GM21529 (cell line): ENCODE measurements around the gene CADM2.

Experiments
- ATAC-seq: cut with Tn5 transposase; IDR thresholded peaks from one replicate; pipeline ENCODE4 v1.9.1; 2021; ENCODE audit not compliant: unreplicated experiment

The CADM2 gene

DNA sequence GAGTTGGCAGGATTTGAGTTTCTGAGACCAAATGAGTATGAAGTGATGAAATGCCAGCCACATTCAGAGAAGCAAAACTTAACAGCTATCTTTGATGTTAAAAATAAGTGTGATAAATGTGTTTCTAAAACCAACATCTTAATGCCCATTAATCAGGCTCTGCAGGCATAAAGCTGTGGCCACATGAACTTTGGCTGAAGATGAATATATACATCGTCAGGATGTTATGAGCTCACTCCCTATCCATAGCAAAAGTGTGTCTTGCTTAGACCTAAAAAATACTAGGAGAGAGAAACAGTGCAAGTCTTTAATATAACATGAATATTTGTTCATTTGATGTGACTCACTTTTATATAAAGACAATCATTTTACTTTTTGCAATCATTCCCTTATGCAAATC is 218.0 kb downstream of the CADM2 start:
- no peak for ATAC-seq

DNA sequence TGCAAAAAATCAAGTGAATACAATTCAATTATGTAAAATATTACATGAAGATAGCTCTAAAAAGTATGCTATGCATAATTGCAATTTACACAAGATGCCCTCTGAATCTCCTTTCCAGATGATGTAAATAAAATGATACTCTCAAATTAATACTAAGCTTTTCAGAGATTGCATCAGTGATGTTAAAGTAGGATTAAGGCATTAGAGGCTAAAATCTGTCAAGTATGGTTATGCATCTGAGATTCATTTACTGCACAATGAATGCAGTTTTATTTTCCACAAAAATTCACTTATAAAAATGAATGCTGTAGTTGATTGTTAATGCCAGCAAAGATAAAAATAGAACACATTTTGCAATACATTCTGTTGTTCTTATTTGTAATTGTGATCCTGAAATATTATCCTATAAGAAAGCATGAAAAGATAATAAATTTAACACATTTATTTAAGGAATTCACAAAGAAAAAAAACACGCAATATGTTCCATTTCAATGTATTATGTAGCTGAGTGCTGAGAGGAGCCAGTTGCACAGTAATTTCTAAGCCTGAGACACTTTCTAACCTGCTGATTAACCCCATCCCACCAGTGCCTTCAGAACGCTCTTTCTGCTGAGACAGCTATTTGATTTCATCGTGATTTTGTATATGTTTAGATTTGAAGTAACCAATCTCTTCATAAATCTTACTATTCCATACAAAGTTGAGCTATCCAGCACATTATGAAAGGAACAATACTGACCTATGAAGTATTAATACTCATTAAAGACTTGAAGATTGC is 224.4 kb downstream of the CADM2 start:
- ATAC-seq: no peak

DNA sequence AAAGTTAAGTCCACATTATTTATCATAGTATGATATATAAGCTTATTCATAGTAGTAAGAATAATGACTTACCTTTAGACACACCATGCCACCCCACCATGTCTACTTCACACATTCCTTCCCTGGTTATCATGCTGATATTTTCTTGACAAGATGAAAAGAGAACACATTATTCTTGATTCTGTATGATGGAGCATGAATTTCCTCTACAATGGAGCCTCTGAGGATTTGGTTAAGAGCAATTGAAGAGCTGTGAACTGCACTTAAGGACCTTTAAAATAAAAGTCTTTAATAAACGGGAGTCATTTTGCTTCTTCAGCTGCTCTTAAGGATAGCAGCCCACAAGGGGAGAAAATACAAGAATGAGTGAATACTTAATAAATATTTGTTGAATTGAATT is 226.7 kb downstream of the CADM2 start:
- ATAC-seq: no peak

DNA sequence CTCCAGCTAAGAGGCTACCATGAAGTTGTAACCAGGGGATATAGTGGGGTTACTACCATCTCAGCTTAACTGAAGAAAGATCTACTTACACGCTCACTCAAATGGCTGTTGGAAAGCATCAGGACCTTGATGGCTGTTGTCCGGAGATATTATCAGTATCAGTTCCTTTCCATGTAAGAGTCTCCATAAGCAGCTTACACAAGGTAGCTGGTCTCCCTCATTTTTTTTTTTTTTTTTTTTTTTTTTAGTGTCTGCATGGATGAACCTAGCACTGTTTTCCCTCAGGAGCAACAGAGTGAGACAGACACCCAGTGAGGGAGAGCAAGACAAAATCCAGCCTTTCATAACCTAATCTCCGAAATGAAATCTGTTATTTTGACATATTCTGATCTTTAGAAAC is 230.9 kb downstream of the CADM2 start:
- ATAC-seq: no peak

DNA sequence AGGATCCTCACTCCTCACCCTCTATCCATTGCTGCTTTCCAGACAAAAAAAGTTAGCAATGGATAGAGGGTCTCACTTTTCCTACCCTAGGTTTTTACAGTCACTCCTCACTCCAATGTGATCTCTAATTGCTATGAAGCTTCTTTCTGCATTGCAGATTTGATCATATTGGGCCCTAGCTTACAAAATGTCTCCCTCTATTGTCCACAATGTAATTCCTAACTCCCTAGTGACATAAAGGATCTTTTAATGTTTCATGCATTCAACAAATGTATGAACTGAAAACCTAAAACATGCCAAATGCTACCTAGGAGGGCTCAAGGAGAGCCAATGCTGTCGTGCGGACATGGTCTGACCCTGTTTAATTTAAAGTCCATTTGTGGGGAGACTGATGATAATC is 234.8 kb downstream of the CADM2 start:
- no peak for ATAC-seq

DNA sequence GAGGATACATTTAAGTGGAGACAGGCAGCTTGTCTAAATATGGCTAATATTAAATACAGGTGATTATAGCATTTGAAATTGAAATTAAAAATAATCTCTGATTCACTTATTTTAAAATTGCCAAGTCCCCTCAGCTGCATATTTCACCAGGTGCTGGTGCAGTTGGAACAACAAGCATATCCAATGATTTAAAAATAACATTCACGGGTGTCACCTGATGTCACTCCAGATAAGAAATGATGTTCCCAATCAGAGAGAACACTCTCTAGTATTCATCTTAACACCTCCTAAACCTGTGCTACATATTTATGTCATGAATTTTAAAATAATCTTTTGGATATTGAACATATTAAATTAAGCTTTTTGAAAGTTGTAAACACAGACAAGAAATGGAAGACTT is 249.9 kb downstream of the CADM2 start:
- no peak for ATAC-seq

DNA sequence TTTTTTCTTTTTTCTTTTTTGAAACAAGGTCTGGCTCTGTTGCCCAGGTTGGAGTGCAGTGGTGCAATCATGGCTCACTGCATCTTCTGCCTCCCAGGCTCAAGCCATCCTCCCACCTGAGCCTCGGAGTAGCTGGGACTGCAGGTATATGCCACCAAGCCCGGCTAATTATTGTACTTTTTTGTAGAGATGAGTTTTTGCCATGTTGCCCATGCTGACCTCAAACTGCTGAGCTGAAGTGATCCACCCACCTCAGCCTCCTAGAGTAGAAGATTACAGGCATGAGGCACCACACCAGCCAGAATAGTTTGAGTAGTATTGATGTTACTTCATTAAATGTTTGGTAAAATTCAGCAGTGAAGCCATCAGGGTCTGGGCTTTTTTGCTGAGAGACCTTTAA is 251.8 kb downstream of the CADM2 start:
- ATAC-seq: no peak

DNA sequence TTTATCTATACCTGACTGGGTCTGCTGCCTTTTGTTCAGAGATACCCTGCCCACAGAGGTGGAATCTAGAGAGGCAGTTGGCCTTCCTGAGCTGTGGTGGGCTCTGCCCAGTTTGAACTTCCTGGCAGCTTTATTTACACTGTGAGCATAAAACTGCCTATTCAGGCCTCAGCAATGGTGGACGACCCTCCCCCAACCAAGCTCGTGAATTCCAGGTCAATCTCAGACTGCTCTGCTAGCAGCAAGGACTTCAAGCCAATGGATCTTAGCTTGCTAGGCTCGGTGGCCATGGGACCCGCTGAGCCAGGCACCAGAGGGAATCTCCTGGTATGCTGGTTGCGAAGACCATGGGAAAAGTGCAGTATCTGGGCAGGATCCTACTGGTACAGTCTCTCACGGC is 270.2 kb downstream of the CADM2 start:
- no peak for ATAC-seq

DNA sequence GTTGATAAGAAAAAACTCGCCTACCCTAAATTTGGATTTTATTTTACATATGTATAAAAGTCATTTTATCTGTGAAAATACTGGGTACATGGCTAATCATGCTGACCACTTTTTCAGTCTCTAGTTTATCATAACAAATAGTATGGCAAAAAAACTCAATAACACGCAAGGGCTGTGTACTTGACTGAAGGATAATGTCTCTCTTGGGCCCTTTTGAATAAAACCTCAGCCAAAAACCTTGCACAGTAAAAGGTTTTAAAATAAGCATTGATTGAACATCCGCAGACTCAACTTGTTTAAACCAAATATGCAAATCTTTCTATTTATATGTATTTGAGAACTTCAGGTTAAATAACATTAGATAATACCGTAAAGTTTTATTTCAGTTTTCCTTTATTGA is 285.3 kb downstream of the CADM2 start:
- ATAC-seq: no peak

DNA sequence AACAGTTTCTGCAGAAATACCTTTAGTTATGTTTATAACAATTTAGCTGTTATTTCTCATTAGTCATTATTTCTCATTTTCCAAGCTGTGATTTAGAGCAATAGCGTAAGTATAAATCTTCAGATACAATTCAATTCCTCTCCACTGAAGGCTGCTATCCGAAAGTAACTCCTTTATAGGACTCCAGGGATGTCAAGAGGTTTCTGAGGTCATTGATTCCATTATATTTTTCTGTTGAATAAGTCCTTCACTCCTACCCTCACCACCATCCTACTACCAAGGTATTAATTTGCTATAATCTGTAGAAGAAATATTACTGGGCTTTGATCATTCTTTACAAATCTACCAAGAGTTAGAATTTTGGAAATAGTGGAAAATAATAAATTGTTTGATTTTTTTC is 285.7 kb downstream of the CADM2 start:
- ATAC-seq: no peak

DNA sequence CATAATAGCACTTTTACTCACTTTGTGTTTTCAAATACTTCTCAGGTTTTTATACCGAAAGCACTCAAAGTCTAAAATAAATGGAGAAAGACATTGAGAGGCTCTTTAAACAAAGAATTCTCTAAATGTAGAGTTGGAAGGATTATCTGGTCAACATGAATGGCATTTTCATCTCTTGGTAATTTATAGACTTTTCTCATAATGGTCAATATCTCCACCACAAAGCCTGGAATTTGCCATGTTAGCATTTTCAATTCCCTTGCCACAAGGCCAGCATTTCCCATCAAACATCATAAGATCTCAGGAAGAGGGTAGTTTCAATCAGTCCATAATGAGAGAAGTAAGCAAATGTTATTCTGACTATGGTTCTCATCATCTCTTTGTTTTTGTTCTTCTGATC is 293.0 kb downstream of the CADM2 start:
- ATAC-seq: no peak

DNA sequence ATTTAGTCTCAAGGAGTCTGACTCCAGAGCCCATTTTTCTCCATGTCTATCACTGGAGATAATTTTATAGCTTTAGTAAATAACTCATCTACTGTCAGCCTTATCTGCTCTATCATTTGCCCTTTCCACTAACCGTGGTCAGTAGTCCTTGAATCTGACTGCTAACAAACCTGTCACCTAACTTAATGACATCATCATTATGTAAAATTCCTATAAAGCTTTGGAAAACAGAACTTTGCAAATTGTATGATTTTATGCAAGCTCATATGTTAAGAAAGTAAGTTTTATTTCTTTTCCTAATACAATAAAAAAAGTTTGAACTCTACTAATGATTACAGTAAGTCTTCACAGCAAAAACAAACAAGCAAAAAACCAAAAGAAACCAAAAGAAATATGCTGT is 293.9 kb downstream of the CADM2 start:
- no peak for ATAC-seq

DNA sequence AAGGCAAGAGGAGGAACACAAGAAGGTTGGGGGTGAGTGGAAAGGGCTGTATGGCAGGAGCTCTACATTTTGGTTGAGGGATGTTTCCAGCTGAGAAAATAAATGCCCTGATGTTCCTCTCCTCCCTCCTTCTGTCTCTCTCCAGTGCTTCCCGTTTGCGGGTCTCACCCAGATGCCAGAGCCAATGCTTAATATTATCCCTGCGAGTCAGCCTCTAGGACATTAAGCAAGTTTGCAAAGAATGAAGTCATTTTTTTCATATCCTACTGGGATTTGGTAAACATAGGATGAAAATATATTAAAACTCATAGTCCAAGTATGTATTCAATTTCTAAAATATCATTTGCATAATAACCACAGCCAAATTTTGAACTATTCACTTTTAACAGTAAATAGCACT is 295.9 kb downstream of the CADM2 start:
- ATAC-seq: no peak

DNA sequence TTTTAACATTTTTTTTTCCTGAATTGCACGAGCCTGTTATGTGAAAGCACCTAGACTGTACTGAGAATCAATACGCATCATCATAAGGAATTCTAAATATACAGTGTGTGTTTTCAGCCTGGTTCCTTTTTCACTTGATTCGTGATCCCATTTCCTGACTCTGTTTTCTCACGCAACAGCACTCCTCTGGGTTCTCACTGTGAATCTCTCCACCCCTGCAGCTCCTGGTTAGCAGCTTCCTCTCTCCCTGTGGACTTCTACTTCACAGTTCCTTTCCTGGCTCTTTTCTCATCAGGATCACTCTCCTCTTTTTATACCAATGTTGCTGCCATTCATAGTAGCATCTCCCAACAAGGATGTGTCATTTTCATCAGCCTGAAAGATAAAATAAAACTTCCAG is 297.2 kb downstream of the CADM2 start:
- ATAC-seq: no peak

DNA sequence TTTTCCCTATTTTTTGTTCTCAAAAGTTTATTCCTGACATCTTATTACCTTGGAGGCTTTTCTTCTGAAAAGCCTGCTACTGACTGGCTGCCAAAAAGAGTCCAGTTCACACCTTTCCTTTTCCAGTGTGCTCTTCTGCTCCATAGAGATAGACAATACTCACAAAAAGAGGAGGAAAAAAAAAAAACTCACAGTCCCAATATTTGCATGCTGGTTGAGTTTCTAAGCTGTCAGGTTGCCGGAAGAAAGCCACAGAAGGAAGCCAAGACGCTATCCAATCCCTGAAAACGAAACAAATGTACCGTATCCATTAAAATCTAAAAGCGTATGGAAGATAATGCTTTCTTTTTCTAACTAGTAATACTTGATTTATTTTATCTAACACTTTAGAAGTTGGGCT is 299.5 kb downstream of the CADM2 start:
- ATAC-seq: no peak

DNA sequence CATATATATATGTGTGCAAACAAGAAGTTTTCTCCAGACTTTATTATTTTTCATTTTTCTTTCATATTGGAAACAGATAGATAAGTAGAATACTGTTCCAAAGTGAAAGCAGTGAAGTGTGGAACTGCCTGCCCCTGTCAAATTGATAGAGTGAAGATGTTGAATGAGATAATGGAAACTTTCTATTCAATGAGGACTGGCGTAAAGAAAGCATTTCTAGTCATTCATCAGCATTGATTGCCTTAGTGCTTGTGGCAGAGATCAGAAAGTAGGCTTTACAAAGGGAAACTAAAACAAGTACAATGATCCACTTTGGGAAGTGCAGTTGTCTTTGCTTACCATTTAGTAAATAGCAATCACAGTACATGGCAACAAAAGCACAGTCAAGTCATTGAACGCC is 300.0 kb downstream of the CADM2 start:
- no peak for ATAC-seq

DNA sequence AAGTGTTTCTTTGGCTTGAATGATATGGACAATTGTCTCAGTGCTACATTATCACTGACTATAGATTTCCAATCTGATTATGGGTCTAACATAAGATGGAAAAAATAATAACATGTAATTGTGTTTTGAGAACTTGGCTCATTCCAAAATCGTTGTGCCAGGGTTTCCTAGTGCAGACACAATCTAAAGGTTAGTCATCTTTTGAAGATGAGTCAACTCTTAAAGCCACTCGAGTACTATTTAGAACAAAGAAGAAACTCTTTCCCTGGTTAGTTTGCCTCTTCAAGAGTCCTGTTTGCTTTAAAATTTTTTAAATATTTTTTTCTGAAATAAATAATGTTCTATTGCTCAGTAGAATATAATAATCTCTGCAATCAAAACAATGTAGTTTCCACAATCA is 301.0 kb downstream of the CADM2 start:
- ATAC-seq: no peak

DNA sequence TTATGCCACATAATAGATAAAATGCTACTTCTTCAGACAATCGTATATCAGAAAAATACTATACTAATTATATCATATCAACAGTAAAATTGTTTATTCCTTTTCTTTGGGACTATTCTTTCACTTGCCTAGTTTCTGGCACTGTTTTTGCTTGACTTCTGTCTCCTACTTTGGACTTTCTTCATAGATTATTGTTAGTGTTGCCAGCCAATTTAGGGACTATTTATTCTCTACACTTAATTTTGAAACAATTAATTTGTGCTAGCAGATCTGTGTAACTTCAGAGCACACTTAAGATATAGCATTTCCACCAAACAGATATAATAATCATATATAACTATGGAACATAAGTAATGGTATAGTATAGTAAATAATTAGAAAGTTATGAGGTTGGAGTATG is 305.6 kb downstream of the CADM2 start:
- no peak for ATAC-seq

DNA sequence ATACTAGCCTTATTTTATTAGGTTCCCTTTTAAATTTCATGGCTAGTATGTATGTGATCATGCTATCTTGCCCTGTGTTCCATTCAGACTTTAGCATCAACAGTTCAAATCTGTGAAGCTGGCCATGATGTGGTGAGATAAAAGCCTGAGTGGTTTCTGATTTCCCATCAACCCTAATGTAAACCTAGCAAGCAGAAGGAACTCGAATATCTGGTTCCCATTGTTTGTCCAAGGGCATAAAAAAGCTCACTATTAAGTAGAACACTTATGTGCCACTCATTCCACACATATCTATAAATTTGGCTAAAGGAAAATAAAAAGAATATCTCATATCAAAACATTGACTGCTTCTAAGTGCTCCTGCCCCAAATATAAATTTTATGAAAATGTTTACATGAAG is 311.7 kb downstream of the CADM2 start:
- no peak for ATAC-seq

DNA sequence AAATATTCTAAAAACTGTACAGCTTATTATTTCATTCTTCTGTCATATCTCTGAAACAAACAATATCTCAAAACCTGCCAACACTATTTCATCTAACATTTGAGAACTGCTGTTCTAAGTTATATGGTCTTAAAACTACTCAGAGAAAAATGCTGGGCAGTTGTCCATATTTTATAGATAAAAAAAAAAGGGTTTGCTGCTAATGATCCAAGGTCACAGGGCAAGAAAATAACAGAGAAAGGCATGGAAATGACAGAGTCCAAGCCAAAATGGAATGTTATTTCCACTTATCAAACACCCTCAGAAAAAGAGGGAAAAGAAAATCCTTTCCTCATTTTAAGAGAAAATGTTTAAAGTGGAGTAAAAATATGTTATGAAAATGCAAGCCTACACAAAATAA is 313.1 kb downstream of the CADM2 start:
- ATAC-seq: no peak

DNA sequence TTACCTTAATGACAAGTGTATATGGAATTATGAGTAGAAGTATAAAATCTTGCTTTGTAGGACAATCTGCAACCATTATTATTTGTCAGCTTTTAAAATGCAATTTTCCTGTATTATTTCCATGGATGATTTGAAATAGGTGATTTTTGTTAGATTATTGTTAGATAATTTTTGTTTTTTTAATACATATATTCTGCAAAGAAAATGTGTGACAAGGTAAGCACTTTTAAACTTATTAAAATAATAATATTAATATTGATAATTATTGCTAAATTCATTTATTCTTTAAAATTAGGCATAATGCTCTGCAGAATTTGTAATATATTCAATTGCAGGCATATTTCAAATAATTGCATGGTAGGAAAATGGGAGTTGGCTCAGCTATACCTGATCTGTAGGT is 329.5 kb downstream of the CADM2 start:
- ATAC-seq: no peak

DNA sequence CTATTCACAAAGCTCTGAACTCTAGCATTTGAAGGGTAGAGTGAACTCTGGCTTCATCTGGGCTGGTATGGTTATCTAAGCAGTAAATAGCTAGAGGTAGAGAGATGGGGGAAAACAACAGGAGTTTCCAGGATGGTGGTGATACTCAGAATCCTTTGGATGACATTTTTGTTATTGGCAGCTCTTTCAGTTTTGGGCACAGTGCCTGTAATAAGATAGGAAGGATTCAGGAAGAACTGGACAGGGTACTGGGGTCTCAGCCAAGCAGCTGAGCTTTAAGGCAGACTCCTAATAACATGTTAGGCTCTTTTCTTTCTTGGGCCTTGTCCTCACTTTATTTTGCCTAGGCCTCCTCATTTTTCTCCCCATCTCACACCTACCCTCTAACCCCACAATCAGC is 338.5 kb downstream of the CADM2 start:
- no peak for ATAC-seq

DNA sequence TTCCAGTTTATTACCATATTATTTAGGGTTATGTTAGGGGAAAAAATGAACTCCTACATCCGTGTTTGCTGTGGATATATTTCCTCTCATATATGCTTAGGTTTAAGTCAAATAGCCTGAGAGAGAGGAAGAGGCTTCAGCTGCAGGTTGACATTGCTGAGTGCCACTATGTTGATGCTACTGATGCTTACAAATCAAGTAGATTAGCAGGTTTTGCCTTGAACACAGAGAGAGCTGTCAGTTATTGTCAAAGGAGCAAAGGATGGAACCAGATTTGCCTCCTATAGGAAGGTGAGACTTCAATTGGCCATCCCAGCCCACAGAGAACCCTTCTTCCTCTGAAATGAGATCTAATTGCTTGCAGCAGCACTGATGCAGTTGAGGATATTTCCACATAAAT is 339.2 kb downstream of the CADM2 start:
- ATAC-seq: no peak

DNA sequence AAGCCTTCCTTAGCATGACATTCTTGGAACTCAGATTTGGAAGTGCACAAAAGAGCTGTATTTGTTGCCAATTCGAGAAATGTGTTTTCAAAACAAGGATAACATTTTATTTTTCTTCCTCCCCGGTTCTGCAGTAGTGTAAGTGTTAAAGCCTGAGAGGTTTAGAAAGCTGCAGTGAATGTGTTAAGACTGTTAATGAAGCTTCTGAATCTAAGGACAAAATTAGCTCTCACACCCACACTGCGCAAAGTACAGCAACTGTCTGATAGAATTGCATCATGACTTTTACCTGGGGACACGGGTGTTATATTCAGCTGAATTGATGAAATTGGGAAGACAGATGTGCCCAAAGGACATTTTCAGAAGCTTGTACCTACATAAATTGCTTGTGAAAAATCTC is 344.4 kb downstream of the CADM2 start:
- no peak for ATAC-seq
